DLD1 (cell line): ENCODE measurements around the gene SOST.

Experiments
- in situ Hi-C: cut with HindIII; loops from 2 replicates; pipeline ENCODE4 v1.10.0; 2017; ENCODE audit warnings: low sequenced_read_pairs

The SOST gene

GRCh38 chr17:43712397-43712796, 46.2 kb downstream of the SOST start:
- in situ Hi-C loops, result no loop called here

- in situ Hi-C loops, result no loop called here
Measured at GRCh38 chr17:43710101-43710500, 48.5 kb downstream of the SOST start.

GRCh38 chr17:43709210-43709609, 49.4 kb downstream of the SOST start:
- in situ Hi-C loops, result loop anchor here (10.0 kb wide), 1 partner anchor 116 kb away; no protein-coding TSS in a partner anchor

GRCh38 chr17:43707184-43707583, 51.4 kb downstream of the SOST start:
- in situ Hi-C loops, result loop anchor here (10.0 kb wide), 1 partner anchor 118 kb away; no protein-coding TSS in a partner anchor

GRCh38 chr17:43706235-43706634, 52.4 kb downstream of the SOST start:
- in situ Hi-C loops, result loop anchor here (10.0 kb wide), 1 partner anchor 119 kb away; no protein-coding TSS in a partner anchor
